H1 (cell line): Measurements from ENCODE around the gene GCH1. TPM values are rescaled to one million over a fixed set of nuclear protein-coding genes. Genes with fewer than 3 reads are reported as not detected.
A peak's percentile ranks its signal among the peaks of the same experiment; 100 is the strongest.

Source experiments
- CHD1 ChIP-seq: IDR thresholded peaks from 2 replicates; pipeline ENCODE4 v1.6.1; 2012; ENCODE audit warnings: low read depth, low read length, improper control_type of control experiment
- HDAC2 ChIP-seq, 2 experiments: fragments of 300-600 bp in 1 of 2; sonication (generic) in 1 of 2; IDR thresholded peaks; 2 replicates each; pipeline ENCODE4 v1.6.1; 2011 to 2012; ENCODE audit warnings: low read depth in 2 of 2, low read length in 2 of 2, mild to moderate bottlenecking in 2 of 2, moderate library complexity in 2 of 2, borderline replicate concordance in 1 of 2, inconsistent platforms in 1 of 2
- NANOG ChIP-seq: IDR thresholded peaks from 2 replicates; pipeline ENCODE4 v1.6.1; 2011; ENCODE audit warnings: low read length, low read depth, mild to moderate bottlenecking, inconsistent platforms; ENCODE audit not compliant: insufficient read depth, poor library complexity, severe bottlenecking
- SIRT6 ChIP-seq: IDR thresholded peaks from one replicate; pipeline ENCODE4 v1.7.1; 2012; ENCODE audit warnings: low read length, inconsistent platforms
- SP2 ChIP-seq: IDR thresholded peaks from 2 replicates; pipeline ENCODE4 v1.6.1; 2012; ENCODE audit warnings: mild to moderate bottlenecking, low read length, inconsistent platforms
- TBP ChIP-seq: IDR thresholded peaks from 2 replicates; pipeline ENCODE4 v1.6.1; 2011; ENCODE audit warnings: low read depth, low read length, improper control_type of control experiment
- TCF12 ChIP-seq: IDR thresholded peaks from 2 replicates; pipeline ENCODE4 v1.6.1; 2011; ENCODE audit warnings: low read depth, mild to moderate bottlenecking, low read length
- TEAD4 ChIP-seq: IDR thresholded peaks from 2 replicates; pipeline ENCODE4 v1.6.1; 2012; ENCODE audit warnings: low read depth, low read length, inconsistent platforms, mixed read lengths
- polyA plus RNA-seq, 7 experiments: library from polyadenylated mRNA; depleted of rRNA in 3 of 7; stranded (reverse) in 5 of 7; unstranded in 2 of 7; fragments of >200 nt in 5 of 7; fragments of 200-250 nt in 2 of 7; gene quantifications; 1 replicate in 5 of 7; 2 replicates in 1 of 7; 4 replicates in 1 of 7; pipeline versions ENCODE4 v1.2.1 to v1.2.3, GENCODE V29; 2011 to 2013; ENCODE audit warnings: missing spikeins in 2 of 7, mixed read lengths in 2 of 7
- total RNA-seq: library from RNA; stranded (reverse); fragmentation: NEBNext Ultra II Directional; extraction: Animal tissue kit (Norgen Biotek cat#: 25700); gene quantifications from 2 replicates; pipeline ENCODE4 v1.2.1, GENCODE V29; 2021

Gene GCH1
- total and polyA plus RNA-seq, 2 of the 8 experiments (the other 6 are each of a cell fraction or from before 2014, with no cell fraction given), result 7.3 to 7.9 TPM

DNA sequence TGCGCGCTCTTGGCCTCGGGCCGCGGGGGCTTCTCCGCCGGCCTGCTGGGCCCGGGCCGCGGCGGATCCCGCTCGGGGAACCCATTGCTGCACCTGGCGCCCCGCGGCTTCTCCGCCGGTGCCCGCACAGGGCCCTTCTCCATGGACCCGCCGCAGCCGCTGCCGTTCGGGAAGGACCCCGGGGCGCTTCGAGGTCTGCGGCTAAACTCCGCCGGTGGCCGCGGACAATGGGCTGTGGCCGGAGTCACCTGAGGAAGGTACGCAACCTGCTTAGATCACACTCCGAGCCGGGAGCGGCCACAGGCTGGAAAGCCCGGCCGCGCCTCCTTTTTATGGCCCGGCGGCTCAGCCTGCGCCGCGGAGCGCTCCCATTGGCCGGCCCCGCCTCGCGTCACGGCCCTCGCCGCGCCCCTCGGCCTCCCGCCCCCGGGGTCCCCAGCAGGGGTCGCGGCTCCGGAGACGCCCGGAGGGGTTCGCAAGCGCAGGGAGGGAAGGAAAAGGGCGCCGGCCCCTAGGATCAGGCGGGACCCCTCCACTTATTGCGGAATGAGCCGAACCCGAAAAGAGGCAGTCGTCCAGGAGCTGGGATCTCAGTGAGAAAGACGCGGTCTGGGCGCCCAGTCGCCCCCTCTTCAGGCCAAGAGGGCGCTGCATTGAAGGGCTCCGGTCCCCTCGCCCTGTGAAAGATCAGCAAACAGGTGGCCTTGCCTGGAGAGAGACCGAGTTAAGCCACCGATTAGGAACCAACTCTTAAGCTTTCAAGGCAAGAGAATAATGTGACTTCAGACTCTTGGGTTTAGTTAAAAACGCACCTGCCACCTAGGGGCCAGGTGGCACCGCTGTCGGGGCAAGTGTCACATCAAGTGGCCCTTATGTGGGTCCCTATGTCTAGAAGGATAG, at the start of gene GCH1 (continued):
- TF ChIP-seq NANOG (no peak), SP2 (no peak), SIRT6 (no peak), TBP (peak; percentile 93), CHD1 (no peak), TCF12 (no peak), HDAC2 (IDR thresholded peaks at IDR 0.05; ENCODE audit: borderline replicate concordance in 1 of 2, low read depth in 2 of 2, low read length in 2 of 2) (peak; percentile 25 to 73; a peak in 1 of 4 replicates), TEAD4 (no peak)
- TF ChIP-seq, all 59 proteins: peak for 15
